CD14-positive monocyte (primary cell): ENCODE results near the gene LIMK2. TPM values are rescaled to one million over a fixed set of nuclear protein-coding genes. Genes with fewer than 3 reads are reported as not detected.
A peak's percentile ranks its signal among the peaks of the same experiment; 100 is the strongest.

Source experiments
- DNase-seq, 3 donors: peaks; one replicate each; pipeline ENCODE4 v3.0.0-alpha.2; 2011 to 2022
- H2AFZ ChIP-seq: 2 replicates; pipeline ENCODE4 v1.6.0; 2012; ENCODE audit warnings: mild to moderate bottlenecking, low read depth, low read length, inconsistent platforms; ENCODE audit not compliant: insufficient read depth, poor library complexity, severe bottlenecking
- H3K27ac ChIP-seq, 2 donors: 1 replicate in 1 of 2; 2 replicates in 1 of 2; pipeline ENCODE4 v1.5.1; 2012 to 2013; ENCODE audit warnings: low read length in 2 of 2, control low read depth in 1 of 2, inconsistent platforms in 1 of 2, low read depth in 1 of 2, mild to moderate bottlenecking in 1 of 2
- H3K27me3 ChIP-seq, 2 donors: one replicate each; pipeline versions ENCODE4 v1.6.0 to v1.6.1; 2011 to 2013; ENCODE audit warnings: low read length in 2 of 2; ENCODE audit not compliant: control insufficient read depth in 2 of 2, insufficient read depth in 2 of 2
- H3K36me3 ChIP-seq, 2 donors: replicated peaks in 1 of 2; 1 replicate in 1 of 2; 2 replicates in 1 of 2; pipeline versions ENCODE4 v1.5.1 to v1.6.1; 2012 to 2013; ENCODE audit warnings: low read length in 2 of 2, control low read depth in 1 of 2, inconsistent platforms in 1 of 2, mild to moderate bottlenecking in 1 of 2; ENCODE audit not compliant: insufficient read depth in 2 of 2, control insufficient read depth in 1 of 2
- H3K4me1 ChIP-seq, 2 donors: 1 replicate in 1 of 2; 2 replicates in 1 of 2; pipeline versions ENCODE4 v1.5.1 to v1.6.1; 2012 to 2013; ENCODE audit warnings: low read length in 2 of 2, control low read depth in 1 of 2, inconsistent platforms in 1 of 2, mild to moderate bottlenecking in 1 of 2, moderate library complexity in 1 of 2; ENCODE audit not compliant: insufficient read depth in 2 of 2, control insufficient read depth in 1 of 2
- H3K4me2 ChIP-seq: replicated peaks from 2 replicates; pipeline ENCODE3; 2012; ENCODE audit warnings: low read length, moderate library complexity, mild to moderate bottlenecking; ENCODE audit not compliant: poor library complexity, severe bottlenecking; ENCODE audit errors: extremely low read depth
- H3K4me3 ChIP-seq, 3 experiments: fragments of 200-600 bp in 1 of 3; sonication (generic) in 1 of 3; replicated peaks in 1 of 3; 1 replicate in 2 of 3; 2 replicates in 1 of 3; pipeline ENCODE4 v1.5.1; 2011 to 2013; ENCODE audit warnings: low read length in 3 of 3, mild to moderate bottlenecking in 3 of 3, control low read depth in 2 of 3, low read depth in 2 of 3, inconsistent platforms in 1 of 3, moderate library complexity in 1 of 3
- H3K79me2 ChIP-seq: 2 replicates; pipeline ENCODE4 v1.6.0; 2012; ENCODE audit warnings: mild to moderate bottlenecking, control low read depth, inconsistent platforms, low read length, moderate library complexity; ENCODE audit not compliant: insufficient read depth
- H3K9ac ChIP-seq: 2 replicates; pipeline ENCODE4 v1.6.0; 2017; ENCODE audit warnings: low read length, mild to moderate bottlenecking; ENCODE audit not compliant: insufficient read depth, poor library complexity, severe bottlenecking
- H3K9me3 ChIP-seq, 2 donors: replicated peaks in 1 of 2; 1 replicate in 1 of 2; 2 replicates in 1 of 2; pipeline versions ENCODE4 v1.5.1 to v1.6.1; 2012 to 2013; ENCODE audit warnings: low read length in 2 of 2, control low read depth in 1 of 2; ENCODE audit not compliant: control insufficient read depth in 1 of 2, insufficient read depth in 1 of 2
- H4K20me1 ChIP-seq: 2 replicates; pipeline ENCODE4 v1.6.0; 2012; ENCODE audit warnings: mild to moderate bottlenecking, low read length, control low read depth, moderate library complexity; ENCODE audit not compliant: insufficient read depth
- H3K27ac Mint-ChIP-seq, 7 donors: one replicate each; pipeline ENCODE4 v1.8.0; 2020; ENCODE audit warnings: mild to moderate bottlenecking in 7 of 7, mixed read lengths in 7 of 7, moderate library complexity in 6 of 7, inconsistent platforms in 2 of 7
- H3K27me3 Mint-ChIP-seq, 3 donors: one replicate each; pipeline ENCODE4 v1.8.0; 2021 to 2022; ENCODE audit warnings: low read depth in 3 of 3, mild to moderate bottlenecking in 3 of 3, mixed read lengths in 3 of 3, moderate library complexity in 3 of 3, inconsistent platforms in 1 of 3
- H3K36me3 Mint-ChIP-seq, 2 donors: one replicate each; pipeline ENCODE4 v1.8.0; 2020; ENCODE audit warnings: mixed read lengths in 2 of 2, inconsistent platforms in 1 of 2, mild to moderate bottlenecking in 1 of 2
- H3K4me1 Mint-ChIP-seq: one replicate; pipeline ENCODE4 v1.8.0; 2020; ENCODE audit warnings: mild to moderate bottlenecking, mixed read lengths
- H3K4me3 Mint-ChIP-seq, 2 donors: one replicate each; pipeline ENCODE4 v1.8.0; 2020; ENCODE audit warnings: mild to moderate bottlenecking in 2 of 2, mixed read lengths in 2 of 2, moderate library complexity in 1 of 2
- H3K9me3 Mint-ChIP-seq, 7 donors: one replicate each; pipeline ENCODE4 v1.8.0; 2020 to 2022; ENCODE audit warnings: mixed read lengths in 7 of 7, mild to moderate bottlenecking in 6 of 7, moderate library complexity in 6 of 7, inconsistent platforms in 2 of 7
- WGBS: methylation state at CpG from one replicate; pipeline ENCODE4 v1.1.5; 2013; ENCODE audit warnings: missing lambda C conversion rate; ENCODE audit not compliant: insufficient coverage; 5-methylcytosine and 5-hydroxymethylcytosine counted together
- intact Hi-C, 2 donors: fragments of 100-400 bp; cut with micrococcal nuclease; formaldehyde crosslinking; loops; one replicate each; pipeline versions ENCODE4 v1.15.0 to v1.15.1; 2023
- polyA plus RNA-seq, 3 donors: library from polyadenylated mRNA; depleted of rRNA in 1 of 3; unstranded in 2 of 3; stranded (reverse) in 1 of 3; fragments of 300-500 nt in 2 of 3; fragments of >200 nt in 1 of 3; fragmentation: Illumina TruSeq in 2 of 3; gene quantifications; 1 replicate in 2 of 3; 2 replicates in 1 of 3; pipeline ENCODE4 v1.2.3, GENCODE V29; 2012 to 2021
- TF ChIP-seq, protein P1 (sequence below): fragments of 200-600 bp; IDR thresholded peaks from one replicate; pipeline ENCODE4 v1.8.0; 2022; ENCODE audit warnings: antibody characterized with exemption, mild to moderate bottlenecking

Gene LIMK2
- polyA plus RNA-seq, 3 donors: 5.5 to 14.2 (median 10.1) TPM

DNA sequence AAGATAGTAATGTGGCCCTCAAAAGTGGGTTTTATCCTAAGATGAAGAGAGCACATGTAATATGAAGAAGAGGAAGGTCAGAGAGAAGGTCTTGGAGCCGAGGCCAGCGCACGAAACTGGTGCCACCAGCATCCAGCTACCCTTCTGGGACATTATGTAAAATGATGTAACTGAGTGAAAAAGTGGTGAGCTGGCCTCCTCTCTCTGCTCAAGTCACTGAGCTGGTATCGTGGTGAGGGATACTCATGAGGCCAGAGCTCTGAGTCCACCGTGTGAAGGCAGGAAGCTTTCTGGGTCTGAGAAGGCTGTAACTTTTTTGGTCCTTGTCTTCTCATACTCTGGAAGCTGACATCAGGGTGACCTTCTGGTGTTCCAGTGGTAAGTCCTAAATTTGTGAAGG, 27.0 kb upstream of the LIMK2 start:
- peaks cover 9% of the 10 kb centered on the region for H3K79me2 ChIP-seq
- peak overlapping the region in 2 of 7 donors; percentile 57 to 77 for H3K27ac Mint-ChIP-seq
- peaks cover 33 to 68% of the 10 kb centered on the region in 2 donors for H3K36me3 Mint-ChIP-seq
- H3K27ac ChIP-seq: no peak overlapping the region
- no peak overlapping the region for H3K4me3 ChIP-seq
- no peak overlapping the region for H2AFZ ChIP-seq
- no peak overlapping the region for H3K4me3 Mint-ChIP-seq
- H3K4me1 ChIP-seq: no peaks in the 10 kb centered on the region
- WGBS: 100% methylated on average over 3 of the region's 5 CpGs
- peaks cover 0 to 3% (median 0%) of the 10 kb centered on the region in 7 donors for H3K9me3 Mint-ChIP-seq
- no peaks in the 10 kb centered on the region for H3K27me3 Mint-ChIP-seq
- H3K4me2 ChIP-seq: no peak overlapping the region
- H3K9me3 ChIP-seq: no peaks in the 10 kb centered on the region
- TF ChIP-seq, protein P1, sequence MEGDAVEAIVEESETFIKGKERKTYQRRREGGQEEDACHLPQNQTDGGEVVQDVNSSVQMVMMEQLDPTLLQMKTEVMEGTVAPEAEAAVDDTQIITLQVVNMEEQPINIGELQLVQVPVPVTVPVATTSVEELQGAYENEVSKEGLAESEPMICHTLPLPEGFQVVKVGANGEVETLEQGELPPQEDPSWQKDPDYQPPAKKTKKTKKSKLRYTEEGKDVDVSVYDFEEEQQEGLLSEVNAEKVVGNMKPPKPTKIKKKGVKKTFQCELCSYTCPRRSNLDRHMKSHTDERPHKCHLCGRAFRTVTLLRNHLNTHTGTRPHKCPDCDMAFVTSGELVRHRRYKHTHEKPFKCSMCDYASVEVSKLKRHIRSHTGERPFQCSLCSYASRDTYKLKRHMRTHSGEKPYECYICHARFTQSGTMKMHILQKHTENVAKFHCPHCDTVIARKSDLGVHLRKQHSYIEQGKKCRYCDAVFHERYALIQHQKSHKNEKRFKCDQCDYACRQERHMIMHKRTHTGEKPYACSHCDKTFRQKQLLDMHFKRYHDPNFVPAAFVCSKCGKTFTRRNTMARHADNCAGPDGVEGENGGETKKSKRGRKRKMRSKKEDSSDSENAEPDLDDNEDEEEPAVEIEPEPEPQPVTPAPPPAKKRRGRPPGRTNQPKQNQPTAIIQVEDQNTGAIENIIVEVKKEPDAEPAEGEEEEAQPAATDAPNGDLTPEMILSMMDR: no peak
- no peaks in the 10 kb centered on the region for H3K4me1 Mint-ChIP-seq
- H4K20me1 ChIP-seq: peaks cover 53% of the 10 kb centered on the region
- H3K27me3 ChIP-seq: no peaks in the 10 kb centered on the region
- no peak overlapping the region for H3K9ac ChIP-seq
- no peak for DNase-seq
- H3K36me3 ChIP-seq: peaks cover 30 to 46% of the 10 kb centered on the region in 2 donors
- intact Hi-C loops: no loop called here

DNA sequence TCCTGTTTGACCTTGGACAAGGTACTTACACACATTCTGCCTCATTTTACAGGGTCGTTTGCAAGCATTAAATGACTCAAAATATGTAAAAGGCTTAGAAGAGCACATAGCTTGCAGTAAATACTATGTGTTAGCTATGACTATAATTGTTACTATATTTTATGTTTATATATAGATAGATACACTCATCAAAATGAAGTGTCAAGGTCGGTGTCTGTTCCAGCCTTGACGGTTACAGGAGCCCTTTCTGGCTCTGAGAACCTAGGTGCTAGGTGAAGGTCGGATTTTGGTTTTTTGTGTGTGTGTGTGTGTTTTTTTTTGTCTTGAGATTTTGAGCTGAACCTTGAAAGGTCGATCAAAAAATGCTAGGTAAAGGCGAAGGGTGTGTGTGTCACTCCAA, 24.5 kb upstream of the LIMK2 start:
- no peak for DNase-seq
- H3K4me1 Mint-ChIP-seq: no peaks in the 10 kb centered on the region
- Histone ChIP-seq H3K36me3 (peaks cover 34 to 60% of the 10 kb centered on the region in 2 donors), H3K4me3 (no peak overlapping the region), H3K27ac (no peak overlapping the region), H3K4me2 (no peak overlapping the region), H4K20me1 (peaks cover 43% of the 10 kb centered on the region), H3K4me1 (no peaks in the 10 kb centered on the region), H3K9ac (no peak overlapping the region), H3K79me2 (peaks cover 9% of the 10 kb centered on the region), H3K27me3 (no peaks in the 10 kb centered on the region), H2AFZ (no peak overlapping the region), H3K9me3 (no peaks in the 10 kb centered on the region)
- peaks cover 43 to 74% of the 10 kb centered on the region in 2 donors for H3K36me3 Mint-ChIP-seq
- WGBS: 100% methylated on average over 4 of the region's 6 CpGs
- H3K27me3 Mint-ChIP-seq: no peaks in the 10 kb centered on the region
- TF ChIP-seq, protein P1: no peak
- intact Hi-C loops: no loop called here
- H3K9me3 Mint-ChIP-seq: peaks cover 0 to 3% (median 0%) of the 10 kb centered on the region in 7 donors
- H3K27ac Mint-ChIP-seq: peak overlapping the region in 2 of 7 donors; percentile 38 to 42
- no peak overlapping the region for H3K4me3 Mint-ChIP-seq
